Breast epithelium (tissue), 3 donors: Measurements from ENCODE around the gene ITPRIPL1.

ENCODE experiments used
- POLR2A ChIP-seq: fragments of 450-650 bp; IDR thresholded peaks from one replicate; pipeline ENCODE4 v1.6.1; 2016; ENCODE audit warnings: antibody characterized with exemption, mild to moderate bottlenecking, moderate library complexity
- POLR2AphosphoS5 ChIP-seq, 3 donors: sonication (generic); formaldehyde crosslinking; IDR thresholded peaks; one replicate each; pipeline ENCODE4 v1.6.1; 2017; ENCODE audit warnings: antibody characterized with exemption in 3 of 3
- TF ChIP-seq, protein P1 (sequence below), 3 donors: fragments of 450-650 bp; IDR thresholded peaks; one replicate each; pipeline ENCODE4 v1.5.1; 2016 to 2017; ENCODE audit warnings: antibody characterized with exemption in 3 of 3, mild to moderate bottlenecking in 3 of 3, moderate library complexity in 3 of 3

GRCh38 chr2:96326990-96327820 is 2.1 kb downstream of the ITPRIPL1 start:
- TF ChIP-seq, protein P1, sequence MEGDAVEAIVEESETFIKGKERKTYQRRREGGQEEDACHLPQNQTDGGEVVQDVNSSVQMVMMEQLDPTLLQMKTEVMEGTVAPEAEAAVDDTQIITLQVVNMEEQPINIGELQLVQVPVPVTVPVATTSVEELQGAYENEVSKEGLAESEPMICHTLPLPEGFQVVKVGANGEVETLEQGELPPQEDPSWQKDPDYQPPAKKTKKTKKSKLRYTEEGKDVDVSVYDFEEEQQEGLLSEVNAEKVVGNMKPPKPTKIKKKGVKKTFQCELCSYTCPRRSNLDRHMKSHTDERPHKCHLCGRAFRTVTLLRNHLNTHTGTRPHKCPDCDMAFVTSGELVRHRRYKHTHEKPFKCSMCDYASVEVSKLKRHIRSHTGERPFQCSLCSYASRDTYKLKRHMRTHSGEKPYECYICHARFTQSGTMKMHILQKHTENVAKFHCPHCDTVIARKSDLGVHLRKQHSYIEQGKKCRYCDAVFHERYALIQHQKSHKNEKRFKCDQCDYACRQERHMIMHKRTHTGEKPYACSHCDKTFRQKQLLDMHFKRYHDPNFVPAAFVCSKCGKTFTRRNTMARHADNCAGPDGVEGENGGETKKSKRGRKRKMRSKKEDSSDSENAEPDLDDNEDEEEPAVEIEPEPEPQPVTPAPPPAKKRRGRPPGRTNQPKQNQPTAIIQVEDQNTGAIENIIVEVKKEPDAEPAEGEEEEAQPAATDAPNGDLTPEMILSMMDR (IDR thresholded peaks at IDR 0.05) = no peak
- TF ChIP-seq POLR2A (no peak), POLR2AphosphoS5 (IDR thresholded peaks at IDR 0.05) (no peak)
